ENCODE data around the gene KLHDC7A.

DNA sequence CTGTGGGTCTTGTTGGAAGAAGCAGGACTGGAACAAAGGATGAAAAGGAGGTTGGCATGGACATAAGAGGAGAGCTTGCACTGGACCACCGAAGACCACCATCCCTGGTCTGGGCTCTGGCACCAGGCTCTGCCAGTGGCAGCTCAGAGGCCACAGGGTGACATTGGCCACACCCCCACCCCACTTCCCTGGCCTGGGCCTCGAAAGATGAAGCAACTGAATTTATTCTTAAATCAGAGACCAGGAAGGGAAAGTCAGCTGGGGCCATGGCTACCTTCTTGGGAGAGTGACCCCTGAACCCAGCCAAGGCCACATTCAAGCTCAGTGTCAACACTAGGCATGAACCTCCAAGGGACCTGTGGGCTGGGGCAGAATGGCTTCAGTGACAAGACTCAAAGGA lies 4.0 kb downstream of the KLHDC7A start:
- no peak for TF ChIP-seq GATA3 (IDR thresholded peaks at IDR 0.05; ENCODE audit: low read depth, low read length)
- TF ChIP-seq GATA2 (IDR thresholded peaks at IDR 0.05; ENCODE audit: low read depth, low read length), result no peak
